Loucy (cell line): ENCODE measurements around the gene FARSA.

ENCODE experiments used
- EZH2phosphoT487 ChIP-seq: fragments of 200-600 bp; IDR thresholded peaks from 2 replicates; pipeline ENCODE4 v1.6.1; 2018; ENCODE audit warnings: antibody characterized with exemption, mild to moderate bottlenecking, moderate library complexity, borderline replicate concordance
- TF ChIP-seq, protein P1 (sequence below): fragments of 200-600 bp; sonication (generic); conservative IDR thresholded peaks from 2 replicates; pipeline ENCODE4 v1.5.1; 2014; ENCODE audit warnings: mild to moderate bottlenecking, antibody characterized with exemption, low read length

DNA sequence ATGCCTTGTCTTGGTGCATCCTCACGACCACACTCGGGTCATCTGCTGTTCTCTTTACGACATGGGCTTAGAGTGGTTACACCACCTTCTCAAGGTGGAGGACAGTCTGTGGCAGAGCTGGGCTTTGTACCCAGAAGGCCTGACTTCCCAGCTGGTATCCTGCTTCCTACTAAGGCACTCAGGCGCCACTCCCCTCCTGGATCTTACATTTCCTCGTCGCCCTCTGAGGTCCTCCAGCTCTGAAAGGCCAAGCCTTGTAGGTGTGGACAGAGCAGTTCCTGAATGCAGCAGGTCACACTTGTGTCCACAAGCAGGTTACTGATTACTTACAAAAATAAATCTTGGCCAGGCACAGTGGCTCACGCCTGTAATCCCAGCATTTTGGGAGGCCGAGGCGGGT lies 26.3 kb downstream of the FARSA start:
- TF ChIP-seq, protein P1, sequence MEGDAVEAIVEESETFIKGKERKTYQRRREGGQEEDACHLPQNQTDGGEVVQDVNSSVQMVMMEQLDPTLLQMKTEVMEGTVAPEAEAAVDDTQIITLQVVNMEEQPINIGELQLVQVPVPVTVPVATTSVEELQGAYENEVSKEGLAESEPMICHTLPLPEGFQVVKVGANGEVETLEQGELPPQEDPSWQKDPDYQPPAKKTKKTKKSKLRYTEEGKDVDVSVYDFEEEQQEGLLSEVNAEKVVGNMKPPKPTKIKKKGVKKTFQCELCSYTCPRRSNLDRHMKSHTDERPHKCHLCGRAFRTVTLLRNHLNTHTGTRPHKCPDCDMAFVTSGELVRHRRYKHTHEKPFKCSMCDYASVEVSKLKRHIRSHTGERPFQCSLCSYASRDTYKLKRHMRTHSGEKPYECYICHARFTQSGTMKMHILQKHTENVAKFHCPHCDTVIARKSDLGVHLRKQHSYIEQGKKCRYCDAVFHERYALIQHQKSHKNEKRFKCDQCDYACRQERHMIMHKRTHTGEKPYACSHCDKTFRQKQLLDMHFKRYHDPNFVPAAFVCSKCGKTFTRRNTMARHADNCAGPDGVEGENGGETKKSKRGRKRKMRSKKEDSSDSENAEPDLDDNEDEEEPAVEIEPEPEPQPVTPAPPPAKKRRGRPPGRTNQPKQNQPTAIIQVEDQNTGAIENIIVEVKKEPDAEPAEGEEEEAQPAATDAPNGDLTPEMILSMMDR, result no peak
- TF ChIP-seq EZH2phosphoT487, result no peak
